NCI-H146 (cell line): Measurements from ENCODE around the gene TMEM181.
A peak's percentile ranks its signal among the peaks of the same experiment; 100 is the strongest.
"Not testable (repeated sequence)": the region's sequence is repeated elsewhere in the genome, so short reads cannot be mapped to it uniquely, and the experiment has no call there.

Experiments
- DNase-seq: peaks from one replicate; lab custom pipeline; 2025; lab: John Stamatoyannopoulos, UW

The TMEM181 gene, protein sequence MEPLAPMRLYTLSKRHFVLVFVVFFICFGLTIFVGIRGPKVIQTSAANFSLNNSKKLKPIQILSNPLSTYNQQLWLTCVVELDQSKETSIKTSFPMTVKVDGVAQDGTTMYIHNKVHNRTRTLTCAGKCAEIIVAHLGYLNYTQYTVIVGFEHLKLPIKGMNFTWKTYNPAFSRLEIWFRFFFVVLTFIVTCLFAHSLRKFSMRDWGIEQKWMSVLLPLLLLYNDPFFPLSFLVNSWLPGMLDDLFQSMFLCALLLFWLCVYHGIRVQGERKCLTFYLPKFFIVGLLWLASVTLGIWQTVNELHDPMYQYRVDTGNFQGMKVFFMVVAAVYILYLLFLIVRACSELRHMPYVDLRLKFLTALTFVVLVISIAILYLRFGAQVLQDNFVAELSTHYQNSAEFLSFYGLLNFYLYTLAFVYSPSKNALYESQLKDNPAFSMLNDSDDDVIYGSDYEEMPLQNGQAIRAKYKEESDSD

DNA sequence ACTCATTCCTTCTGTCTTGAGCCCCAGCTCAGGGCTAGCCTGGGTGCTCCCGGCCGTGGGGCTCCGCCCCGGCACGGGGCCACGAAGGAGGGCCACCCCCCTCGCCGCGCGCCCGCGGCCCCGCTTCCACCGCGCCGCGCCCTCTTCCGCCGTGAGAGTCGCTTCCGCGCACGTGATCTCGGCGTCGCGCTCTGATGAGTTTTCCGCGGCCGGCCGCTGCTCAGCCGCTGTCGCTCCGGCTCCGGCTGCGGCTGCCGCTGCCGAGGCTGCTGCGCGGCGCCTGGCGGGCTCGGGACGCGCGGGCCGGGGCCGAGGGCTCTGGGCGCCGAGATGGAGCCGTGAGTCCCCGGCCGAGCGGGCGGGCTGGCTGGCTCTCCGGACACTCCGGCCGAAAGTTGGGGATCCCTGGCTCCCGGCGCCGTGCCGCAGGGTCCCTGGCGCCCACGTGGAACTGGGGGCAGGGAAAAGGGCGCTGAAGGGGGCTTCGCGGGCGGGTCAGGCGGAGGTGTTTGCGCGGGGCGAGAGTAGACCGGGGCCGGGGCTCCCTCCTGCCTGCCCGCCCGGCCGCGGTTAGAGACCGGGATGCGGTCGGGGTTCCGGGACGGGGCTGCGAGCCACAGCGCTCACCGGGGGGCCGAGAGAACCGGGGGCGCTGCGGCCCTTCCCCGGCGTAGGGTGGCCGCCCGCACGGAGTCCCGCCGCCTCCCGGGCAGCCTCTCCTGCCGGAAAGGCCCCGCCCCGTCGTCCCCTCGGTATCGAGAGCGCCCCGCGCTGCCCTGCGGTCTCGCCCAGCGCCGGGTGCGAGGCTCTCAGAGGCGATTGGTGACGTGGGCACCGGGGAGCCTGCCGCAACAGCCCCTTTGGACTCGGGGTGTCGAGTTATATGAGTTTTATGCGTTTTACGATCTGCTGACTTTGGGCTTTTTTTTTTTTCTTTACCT is at the start of gene TMEM181:
TSS of gene TMEM181 (plus strand) at position 197 of the 941 bp plus-strand sequence. CDS start at position 331, 134 bp downstream.
- DNase-seq: peak; percentile 88

DNA sequence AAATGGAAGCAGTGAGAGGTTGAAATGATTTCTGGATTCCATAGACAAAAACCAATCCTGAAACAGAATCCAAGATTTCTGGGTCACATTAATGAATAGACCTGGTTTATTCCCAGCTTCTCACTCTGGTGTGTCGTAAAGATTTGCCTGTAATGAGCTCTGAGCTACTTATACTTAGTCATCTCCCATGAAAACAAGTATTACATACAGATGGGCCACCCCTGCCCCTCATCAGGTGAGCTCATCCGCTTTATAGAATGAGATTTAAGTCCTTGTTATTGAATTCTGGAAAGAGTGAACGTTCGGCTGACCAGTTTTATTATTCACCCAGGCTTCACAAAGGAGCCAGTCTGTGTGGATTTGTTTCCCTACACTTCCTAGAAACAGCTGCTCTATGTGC is 47.1 kb upstream of the TMEM181 start:
- no peak for DNase-seq

DNA sequence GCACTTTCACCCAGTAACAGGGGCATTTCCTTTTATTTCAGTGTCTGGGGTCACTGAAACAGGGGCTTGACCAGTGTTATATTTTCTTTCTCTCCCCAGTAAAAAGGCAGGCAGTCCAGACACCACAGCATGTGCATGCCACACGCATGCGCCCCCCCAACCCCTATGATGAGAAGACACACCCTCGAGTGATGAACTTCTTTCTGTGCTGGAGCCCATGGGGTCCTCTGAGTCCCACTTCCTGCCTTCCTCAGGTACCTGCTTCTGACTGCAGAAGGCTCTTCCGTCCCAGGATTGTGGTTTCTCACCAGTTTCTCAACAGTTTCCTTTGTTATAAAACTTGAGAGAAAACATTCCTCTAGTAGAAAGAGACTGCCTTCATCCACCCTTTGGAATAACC is 45.7 kb upstream of the TMEM181 start:
- DNase-seq: no peak

DNA sequence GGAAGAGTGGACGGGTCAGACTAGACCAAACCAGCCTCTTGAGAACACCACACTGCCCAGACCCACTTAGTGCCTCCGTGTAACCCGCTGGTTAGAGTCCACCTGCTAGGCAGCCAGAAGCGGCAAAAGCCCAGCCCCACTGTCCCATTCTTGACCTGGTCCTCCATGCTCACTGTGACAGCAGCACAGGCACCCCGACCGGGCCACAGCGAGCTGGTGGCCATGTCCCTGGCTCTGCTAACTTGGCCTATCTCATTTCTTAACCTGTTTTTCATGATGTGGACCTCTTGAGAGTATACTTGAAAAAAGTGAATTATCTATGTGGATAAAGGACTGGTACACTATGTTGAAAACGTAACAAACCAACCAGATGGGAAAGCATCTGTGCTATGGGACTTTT is 44.9 kb upstream of the TMEM181 start:
- no peak for DNase-seq

DNA sequence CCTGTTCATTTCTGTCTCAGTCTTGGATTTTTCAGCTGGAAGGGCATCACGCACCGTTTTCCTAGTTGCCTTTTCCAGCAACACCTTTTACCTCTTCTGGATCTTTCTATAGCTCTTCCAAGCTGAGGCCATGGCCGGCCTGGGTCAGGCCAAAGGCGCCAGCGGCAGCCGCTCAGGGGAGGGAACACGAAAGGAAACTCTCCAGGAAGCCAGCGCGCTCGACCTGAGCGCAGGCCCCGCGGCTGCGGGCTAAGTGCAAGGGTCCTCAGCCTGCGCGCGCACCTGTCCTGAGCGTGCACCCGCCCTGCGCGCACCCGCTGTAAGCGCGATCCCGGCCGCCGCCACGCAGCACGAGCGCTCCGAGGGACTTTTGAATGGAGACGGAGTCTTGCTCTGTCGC is 43.8 kb upstream of the TMEM181 start:
- no peak for DNase-seq

DNA sequence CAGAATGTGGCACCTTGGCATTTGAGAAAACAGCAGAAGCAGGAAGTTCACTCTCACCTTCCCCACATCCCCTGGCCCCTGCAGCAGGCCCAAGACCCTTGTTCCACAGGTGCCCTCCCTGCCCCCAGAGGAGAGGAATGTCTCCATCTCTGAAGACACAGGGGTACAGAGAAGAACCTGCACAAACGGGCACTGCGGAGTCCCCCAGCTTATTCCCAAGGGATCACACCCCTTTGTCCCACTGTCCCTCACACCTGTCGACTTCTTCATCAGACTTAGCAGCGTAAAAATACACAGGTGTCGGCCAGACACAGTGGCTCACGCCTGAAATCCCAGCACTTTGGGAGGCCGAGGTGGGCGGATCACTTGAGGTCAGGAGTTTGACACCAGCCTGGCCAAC is 42.9 kb upstream of the TMEM181 start:
- no peak for DNase-seq

DNA sequence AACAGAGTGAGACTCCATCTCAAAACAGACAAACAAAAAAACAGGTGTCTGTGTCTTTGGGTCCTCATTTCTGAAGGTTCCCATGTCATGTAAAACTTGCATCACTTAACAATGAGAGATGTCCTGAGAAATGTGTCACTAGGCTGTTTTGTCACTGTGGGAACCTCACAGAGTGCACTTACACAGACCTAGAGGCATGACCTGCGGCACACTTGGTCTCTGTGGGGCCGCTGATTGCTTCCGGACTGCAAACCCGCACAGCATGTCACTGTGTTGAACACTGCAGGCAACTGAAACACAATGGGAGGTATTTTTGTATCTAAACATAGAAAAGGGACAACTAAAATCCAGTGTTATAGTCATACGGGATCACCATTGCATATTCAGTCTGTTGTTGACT is 42.3 kb upstream of the TMEM181 start:
- peak; percentile 26 for DNase-seq

DNA sequence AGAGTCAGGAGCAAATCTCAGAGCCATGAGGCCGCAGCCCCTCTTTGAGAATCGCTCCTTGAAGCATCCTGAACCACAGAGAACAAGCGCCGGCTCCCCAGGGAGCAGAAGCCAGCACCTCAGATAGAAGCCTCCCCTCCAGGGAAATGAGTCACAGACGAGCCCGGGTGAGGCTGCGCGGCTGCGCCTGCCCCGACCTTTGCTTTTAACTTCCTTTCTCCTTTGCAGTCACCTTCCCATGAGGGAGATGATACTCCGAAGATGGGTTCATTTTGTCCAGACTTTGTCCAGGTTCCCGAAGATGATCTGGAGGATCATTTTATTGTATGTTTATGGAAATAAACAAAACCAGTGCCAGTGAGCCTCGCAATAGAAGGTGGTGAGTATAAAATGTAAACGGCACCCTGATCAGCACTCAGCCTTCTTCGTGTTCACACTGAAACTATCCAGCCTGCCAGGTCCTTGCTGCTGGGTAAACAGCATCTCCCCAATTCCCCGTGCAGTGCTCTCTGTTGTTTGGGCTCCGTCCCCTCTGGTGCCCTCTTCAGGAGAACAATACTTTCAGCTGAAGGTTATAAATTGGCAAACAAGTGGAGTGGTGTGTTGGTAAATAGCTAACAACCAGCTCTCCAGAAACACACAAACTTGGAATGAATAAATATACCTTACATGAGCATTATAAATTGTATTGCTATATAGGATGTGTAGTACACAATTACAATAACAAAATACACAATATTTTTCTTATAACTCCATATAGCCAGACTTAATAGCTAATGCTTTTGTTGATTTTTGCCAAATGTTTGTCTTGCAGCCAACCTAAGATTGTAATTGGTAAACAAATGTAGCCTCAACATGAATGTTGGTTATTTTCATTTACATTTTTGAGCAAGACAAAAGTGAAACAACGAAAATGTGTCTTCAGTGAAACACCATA is 41.4 kb upstream of the TMEM181 start:
- DNase-seq: peak; percentile 54

DNA sequence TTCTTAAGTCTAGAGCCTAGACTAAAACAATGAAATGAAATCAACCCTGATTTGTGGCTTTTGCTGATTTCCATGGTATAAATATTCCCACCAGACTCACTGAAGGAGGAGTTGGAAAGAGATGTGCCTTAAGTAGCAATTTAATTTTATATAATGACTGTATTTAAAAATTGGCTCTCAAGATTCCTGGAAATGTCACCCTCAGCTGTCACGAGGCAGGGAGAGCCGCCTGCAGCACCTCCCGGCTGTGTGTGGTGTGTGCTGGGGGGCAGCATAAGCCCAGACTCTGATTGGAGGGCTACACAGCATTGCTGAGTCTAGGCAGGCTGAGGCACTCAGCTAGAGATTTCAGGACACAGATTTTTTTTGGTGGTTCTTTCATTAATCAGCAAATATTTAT is 40.6 kb upstream of the TMEM181 start:
- DNase-seq: no peak

DNA sequence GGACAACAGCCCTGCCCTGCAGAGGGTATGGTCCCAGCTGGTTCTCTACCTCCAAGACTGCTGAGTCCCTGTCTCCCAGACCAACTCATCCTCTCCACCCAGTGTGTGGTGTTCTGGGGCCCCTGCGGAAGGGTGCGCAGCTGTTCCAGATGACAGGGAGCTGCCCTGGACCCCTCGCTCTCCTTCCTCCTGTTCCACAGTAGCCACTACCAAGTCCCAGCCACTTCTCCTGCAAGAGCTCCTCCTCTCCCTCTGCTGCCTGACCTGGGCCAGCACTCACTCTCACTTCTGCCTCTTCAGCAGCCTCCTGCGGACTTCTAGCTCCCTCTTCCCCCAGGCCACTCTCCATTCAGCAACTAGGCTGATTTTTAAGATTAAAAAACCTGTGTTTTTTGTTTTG is 40.1 kb upstream of the TMEM181 start:
- DNase-seq: no peak

DNA sequence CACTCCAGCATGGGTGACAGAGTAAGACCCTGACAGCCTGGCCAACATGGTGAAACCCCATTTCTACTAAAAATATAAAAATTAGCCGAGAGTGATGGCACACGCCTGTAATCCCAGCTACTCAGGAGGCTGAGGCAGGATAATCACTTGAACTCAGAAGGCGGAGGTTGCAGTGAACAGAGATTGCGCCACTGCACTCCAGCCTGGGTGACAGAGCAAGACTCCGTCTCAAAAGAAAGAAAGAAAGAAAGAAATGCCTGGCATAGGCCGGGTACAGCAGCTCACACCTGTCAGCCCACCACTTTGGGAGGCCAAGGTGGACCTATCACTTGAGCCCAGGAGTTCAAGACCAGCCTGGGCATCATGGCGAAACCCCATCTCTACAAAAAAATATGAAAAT is 38.9 kb upstream of the TMEM181 start:
- not testable (repeated sequence) for DNase-seq

DNA sequence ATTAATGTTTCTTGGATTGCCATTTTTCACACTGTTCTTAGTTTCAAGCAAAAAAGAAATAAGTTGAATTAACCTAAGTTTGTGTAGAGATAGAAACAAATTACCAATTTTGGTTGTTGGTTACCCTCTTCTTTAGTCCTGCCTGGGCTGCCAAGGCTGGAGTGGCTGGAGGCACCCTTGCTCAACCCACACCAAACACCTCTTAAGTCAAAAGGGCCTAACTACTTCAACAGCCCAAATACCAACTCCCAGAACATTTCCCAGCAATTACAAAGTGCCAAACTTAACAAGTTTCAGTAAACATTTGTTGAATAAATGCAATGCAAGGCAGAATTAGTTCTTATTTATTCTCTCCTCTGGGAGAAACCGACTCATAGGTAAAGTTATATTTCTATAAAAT is 38.1 kb upstream of the TMEM181 start:
- no peak for DNase-seq

DNA sequence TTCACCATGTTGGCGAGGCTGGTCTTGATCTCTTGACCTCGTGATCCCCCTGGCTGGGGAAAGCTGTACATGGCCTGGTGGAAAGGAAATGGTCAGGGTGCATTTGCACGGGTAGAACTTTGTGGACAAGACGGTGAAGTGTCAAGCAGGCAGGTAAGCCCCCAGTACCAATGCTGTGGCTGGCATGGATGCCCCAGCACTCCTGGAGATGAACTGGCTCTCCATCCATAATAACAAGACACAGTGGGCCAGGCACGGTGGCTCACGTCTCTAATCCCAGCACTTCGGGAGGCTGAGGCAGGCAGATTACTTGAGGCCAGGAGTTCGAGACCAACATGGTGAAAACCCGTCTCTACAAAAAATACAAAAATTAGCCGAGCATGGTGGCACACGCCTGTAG is 37.3 kb upstream of the TMEM181 start:
- no peak for DNase-seq

DNA sequence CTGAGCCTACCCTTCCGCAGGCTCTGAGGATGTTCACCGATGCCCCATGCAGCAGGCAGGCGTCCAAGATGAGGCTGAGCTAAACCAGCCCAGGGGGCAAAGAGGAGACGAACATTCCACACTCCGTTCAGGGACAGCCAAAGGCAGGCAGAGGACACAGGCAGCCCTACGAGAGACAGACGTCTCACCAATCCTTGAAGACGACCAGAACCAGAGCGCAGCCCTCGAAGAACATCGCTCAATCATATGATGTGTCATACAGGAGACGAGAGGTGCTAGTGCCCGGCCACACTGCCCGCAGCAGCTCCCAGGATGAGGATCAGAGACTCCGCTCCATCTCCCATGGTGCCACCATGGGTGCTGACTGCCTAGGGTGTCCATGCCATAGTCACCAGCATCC is 35.6 kb upstream of the TMEM181 start:
- DNase-seq: no peak

DNA sequence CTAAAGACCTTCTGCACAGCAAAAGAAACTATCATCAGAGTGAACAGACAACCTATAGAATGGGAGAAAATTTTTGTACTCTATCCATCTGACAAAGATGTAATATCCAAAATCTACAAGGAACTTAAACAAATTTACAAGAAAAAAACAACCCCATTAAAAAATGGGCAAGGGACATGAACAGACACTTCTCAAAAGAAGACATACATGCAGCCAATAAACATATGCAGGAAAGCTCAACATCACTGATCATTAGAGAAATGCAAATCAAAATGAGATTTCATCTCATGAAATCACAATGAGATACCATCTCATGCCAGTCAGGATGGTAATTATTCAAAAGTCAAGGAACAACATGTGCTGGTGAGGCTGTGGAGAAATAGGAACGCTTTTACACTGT is 32.0 kb upstream of the TMEM181 start:
- DNase-seq: not testable (repeated sequence)

DNA sequence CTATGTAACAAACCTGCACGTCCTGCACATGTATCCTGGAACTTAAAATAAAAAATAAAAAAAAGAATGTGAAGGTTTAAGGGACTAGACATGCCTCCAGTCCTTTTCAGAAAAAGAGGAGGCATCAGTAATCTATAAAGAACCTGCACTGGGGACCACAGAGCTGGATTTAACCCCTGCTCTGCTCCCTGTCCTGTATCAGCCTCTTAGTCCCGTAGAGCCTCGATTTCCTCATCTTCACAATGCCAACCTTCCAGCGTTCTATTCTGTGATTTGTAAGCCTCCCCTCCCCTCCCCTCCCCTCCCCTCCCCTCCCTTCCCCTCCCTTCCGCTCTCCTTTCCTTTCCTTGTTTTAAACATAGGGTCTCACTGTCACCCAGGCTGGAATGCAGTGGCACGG is 31.1 kb upstream of the TMEM181 start:
- DNase-seq: no peak

DNA sequence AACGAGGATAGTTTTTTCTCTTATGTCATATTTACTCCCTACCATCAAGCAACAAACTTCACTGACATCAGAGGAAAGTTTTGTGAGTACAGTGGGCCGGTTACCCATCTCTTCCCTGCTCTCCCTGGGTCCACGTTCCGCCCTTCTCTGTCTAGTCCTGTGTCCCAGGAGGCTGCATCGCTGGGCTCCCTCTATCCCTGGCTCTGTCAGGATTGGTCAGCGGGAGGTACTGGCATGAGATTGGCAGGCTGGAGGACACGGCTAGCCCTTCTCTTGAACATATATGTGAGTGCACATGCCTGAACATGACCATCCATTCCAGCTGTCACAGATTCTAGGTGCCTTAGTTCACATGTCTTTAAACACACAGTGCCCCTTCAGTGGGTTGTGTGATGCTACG is 30.3 kb upstream of the TMEM181 start:
- no peak for DNase-seq

DNA sequence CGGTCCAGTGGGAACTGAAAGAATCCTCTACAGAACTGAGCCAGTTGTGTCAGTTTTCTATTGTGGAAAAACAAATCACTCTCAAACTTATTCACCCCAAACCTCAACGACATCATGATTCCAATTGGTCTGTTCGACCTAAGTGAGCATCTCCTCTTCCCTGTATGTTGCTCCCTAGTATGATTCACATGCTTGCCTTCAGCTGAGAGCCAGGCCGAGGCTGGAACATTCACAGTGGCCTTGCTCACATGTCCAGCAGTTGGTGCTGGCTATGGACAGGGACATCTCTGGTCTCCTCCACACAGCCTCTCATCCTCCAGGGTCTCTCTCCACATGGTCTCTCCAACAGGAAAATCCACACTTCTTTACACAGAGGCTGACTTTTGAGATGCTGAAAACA is 28.3 kb upstream of the TMEM181 start:
- DNase-seq: no peak

DNA sequence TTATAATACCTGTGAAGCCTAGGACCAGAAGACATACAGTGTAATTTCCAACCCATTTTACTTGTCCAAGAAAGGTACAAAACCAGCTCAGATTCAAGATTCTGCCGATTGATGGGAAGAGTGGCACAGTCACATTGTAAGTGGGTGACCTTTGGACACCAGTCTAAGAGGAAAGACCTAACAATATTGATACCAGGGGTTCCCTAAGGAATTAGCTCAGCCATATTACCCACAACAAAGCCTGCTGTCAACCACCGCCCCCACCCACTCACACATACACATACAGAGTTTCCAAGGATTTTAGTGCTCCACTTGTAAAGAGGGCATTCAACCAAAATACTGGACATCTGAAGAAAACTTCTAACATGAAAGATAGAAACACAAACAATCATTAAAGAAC is 27.9 kb upstream of the TMEM181 start:
- DNase-seq: no peak

DNA sequence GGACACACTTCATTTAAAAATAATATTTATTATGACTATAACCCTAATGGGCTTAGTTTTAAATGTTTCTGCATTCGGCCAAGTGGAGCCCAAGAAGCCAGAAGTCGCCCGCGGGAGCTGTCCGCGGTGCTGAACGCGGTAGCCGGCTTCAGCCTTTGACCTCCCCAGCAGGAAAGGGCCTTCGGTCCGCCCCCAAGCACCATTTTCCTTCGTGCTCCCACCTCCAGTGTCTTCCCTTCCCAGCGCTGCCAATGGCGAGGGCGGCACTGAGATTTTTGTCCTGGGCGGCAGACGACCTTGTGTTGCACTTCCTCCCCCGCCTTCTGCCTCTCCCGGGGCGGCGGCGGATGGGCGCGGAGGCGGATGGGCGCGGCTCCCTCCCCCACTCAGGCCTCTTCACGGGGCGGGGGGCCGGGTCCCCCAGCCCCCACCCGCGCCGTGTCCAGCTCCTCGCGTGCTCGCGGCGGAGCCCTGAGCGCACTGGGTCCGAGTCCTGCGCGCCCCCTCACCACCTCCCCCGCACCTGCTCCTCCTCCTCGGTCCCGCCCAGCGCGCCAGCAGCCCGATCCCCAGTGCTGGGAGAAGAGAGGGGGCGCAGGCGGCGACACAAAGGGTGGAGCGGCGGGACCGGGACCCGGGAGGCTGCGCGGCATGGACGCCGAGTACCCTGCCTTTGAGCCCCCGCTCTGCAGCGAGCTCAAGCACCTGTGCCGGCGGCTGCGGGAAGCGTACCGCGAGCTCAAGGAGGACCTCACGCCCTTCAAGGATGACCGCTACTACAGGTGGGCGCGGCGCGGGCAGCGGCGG is 23.6 kb upstream of the TMEM181 start:
- DNase-seq: peak; percentile 92
